Chondrocyte (in vitro differentiated cells): ENCODE results near the gene KCTD16. TPM values are rescaled to one million over a fixed set of nuclear protein-coding genes. Genes with fewer than 3 reads are reported as not detected.

Experiments used
- DNase-seq: peaks from one replicate; pipeline ENCODE4 v3.0.0; 2021; ENCODE audit warnings: mixed read lengths, low spot score
- H3K27ac Mint-ChIP-seq: one replicate; pipeline ENCODE4 v1.8.0; 2021; ENCODE audit warnings: mild to moderate bottlenecking, moderate library complexity, mixed read lengths; ENCODE audit not compliant: unreplicated experiment
- H3K27me3 Mint-ChIP-seq: 2 replicates; pipeline ENCODE4 v1.8.0; 2021; ENCODE audit warnings: low read depth, mixed read lengths
- H3K36me3 Mint-ChIP-seq: 2 replicates; pipeline ENCODE4 v1.8.0; 2021; ENCODE audit warnings: low read depth, mixed read lengths
- H3K4me1 Mint-ChIP-seq: 2 replicates; pipeline ENCODE4 v1.8.0; 2021; ENCODE audit warnings: low read depth, mild to moderate bottlenecking, mixed read lengths
- H3K4me3 Mint-ChIP-seq: one replicate; pipeline ENCODE4 v1.8.0; 2021; ENCODE audit warnings: mild to moderate bottlenecking, moderate library complexity, mixed read lengths; ENCODE audit not compliant: unreplicated experiment
- H3K9me3 Mint-ChIP-seq: 2 replicates; pipeline ENCODE4 v1.8.0; 2021; ENCODE audit warnings: low read depth, mixed read lengths
- total RNA-seq: library from RNA; stranded (reverse); gene quantifications from 3 replicates; pipeline ENCODE4 v1.2.1, GENCODE V29; 2021
- TF ChIP-seq, protein P1 (sequence below): fragments of 200-600 bp; sonication (generic); IDR thresholded peaks from 2 replicates; pipeline ENCODE4 v1.5.0; 2021; ENCODE audit warnings: antibody characterized with exemption, mild to moderate bottlenecking, moderate library complexity

Gene KCTD16
- total RNA-seq, 1 donor from 2014 or later, result 1.5 TPM

DNA sequence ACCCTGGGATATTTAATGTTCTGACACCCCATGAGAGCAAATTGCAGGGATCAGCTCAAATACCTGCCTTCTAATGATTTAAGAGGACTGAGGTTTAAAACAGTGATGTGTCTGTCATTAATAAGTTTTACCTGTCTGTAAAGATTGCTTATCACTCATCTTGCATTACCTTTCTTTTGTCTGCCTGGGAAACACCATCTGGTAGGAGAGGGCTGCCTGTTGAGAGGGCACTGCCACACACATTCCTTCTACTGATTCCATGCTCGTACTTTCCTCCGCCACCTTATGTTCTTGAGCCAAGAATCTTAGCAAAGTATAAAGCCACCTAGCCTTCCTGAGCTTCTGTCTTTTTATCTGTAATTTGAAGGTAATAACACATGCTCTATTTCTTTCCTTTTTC is 118.6 kb downstream of the KCTD16 start:
- H3K27me3 Mint-ChIP-seq, result peaks cover 9% of the 10 kb centered on the region
- no peak overlapping the region for H3K27ac Mint-ChIP-seq
- peaks cover 9% of the 10 kb centered on the region for H3K4me1 Mint-ChIP-seq
- TF ChIP-seq, protein P1, sequence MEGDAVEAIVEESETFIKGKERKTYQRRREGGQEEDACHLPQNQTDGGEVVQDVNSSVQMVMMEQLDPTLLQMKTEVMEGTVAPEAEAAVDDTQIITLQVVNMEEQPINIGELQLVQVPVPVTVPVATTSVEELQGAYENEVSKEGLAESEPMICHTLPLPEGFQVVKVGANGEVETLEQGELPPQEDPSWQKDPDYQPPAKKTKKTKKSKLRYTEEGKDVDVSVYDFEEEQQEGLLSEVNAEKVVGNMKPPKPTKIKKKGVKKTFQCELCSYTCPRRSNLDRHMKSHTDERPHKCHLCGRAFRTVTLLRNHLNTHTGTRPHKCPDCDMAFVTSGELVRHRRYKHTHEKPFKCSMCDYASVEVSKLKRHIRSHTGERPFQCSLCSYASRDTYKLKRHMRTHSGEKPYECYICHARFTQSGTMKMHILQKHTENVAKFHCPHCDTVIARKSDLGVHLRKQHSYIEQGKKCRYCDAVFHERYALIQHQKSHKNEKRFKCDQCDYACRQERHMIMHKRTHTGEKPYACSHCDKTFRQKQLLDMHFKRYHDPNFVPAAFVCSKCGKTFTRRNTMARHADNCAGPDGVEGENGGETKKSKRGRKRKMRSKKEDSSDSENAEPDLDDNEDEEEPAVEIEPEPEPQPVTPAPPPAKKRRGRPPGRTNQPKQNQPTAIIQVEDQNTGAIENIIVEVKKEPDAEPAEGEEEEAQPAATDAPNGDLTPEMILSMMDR, result no peak
- H3K9me3 Mint-ChIP-seq, result no peaks in the 10 kb centered on the region
- H3K4me3 Mint-ChIP-seq, result no peak overlapping the region
- no peaks in the 10 kb centered on the region for H3K36me3 Mint-ChIP-seq
- DNase-seq, result no peak

DNA sequence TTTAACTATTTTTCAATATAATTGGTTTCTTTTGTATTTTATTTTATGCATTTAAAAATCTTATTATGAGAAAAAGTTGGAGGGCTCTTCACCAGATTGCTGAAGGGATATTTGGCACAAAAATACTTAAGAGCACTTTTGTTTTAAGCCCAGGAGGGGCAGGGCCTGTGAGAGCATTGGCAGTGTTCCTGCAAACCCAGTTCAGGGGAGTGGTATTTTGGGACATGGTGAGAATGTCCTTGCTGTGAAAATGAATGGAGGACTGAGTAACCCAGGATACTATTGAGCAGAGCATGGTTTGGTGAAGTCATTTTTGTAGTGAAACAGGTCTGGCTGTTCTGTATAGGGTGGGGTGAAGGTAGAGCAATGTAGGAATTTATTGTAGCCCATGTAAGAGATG is 121.4 kb downstream of the KCTD16 start:
- TF ChIP-seq, protein P1, result no peak
- Mint-ChIP-seq H3K27me3 (peaks cover 9% of the 10 kb centered on the region), H3K4me1 (no peaks in the 10 kb centered on the region), H3K36me3 (no peaks in the 10 kb centered on the region), H3K9me3 (no peaks in the 10 kb centered on the region), H3K27ac (no peak overlapping the region), H3K4me3 (no peak overlapping the region)
- DNase-seq, result no peak

DNA sequence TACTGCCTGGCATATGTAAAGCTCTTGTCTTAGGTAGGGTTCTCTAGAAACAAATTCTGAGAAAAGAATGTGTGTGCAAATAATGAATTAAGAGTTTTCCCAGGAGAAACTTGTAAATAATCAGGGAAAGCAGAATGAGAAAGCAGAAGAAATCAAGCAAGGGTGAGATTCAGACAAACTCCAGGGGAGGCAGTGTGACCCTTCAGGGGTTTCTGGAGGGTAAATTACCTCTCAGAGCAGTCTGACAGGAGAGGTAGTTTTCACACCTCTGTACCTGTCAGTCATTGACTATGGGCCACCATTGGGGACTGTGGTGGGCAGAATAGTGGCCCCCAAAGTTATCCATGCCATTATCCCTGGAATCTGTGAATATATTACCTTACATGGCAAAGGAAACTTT is 124.6 kb downstream of the KCTD16 start:
- Mint-ChIP-seq H3K4me3 (no peak overlapping the region), H3K27me3 (peaks cover 9% of the 10 kb centered on the region), H3K4me1 (no peaks in the 10 kb centered on the region), H3K36me3 (no peaks in the 10 kb centered on the region), H3K27ac (no peak overlapping the region), H3K9me3 (no peaks in the 10 kb centered on the region)
- no peak for DNase-seq
- TF ChIP-seq, protein P1, result no peak

DNA sequence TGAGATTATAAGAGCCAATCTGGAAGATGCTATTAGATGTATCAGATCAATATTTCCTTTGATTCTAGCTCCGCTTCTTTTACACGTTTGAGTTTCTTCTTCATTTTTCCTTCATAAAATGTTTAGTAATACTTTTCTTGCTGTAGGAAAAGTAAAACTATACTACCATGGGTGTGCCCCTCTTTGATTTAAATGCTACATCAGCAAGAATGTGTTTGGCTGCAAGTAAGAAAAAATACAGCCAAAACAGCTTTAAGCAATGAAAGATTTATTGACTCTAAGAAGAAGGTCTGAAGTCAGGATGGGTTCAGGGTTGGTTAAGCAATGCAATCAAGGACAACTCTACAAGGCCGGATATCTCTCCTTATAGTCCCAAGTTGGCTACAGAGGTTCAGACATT is 126.4 kb downstream of the KCTD16 start:
- no peak overlapping the region for H3K27ac Mint-ChIP-seq
- H3K36me3 Mint-ChIP-seq, result no peaks in the 10 kb centered on the region
- no peak overlapping the region for H3K4me3 Mint-ChIP-seq
- TF ChIP-seq, protein P1, result no peak
- H3K27me3 Mint-ChIP-seq, result peaks cover 9% of the 10 kb centered on the region
- DNase-seq, result no peak
- no peaks in the 10 kb centered on the region for H3K9me3 Mint-ChIP-seq
- H3K4me1 Mint-ChIP-seq, result no peaks in the 10 kb centered on the region

DNA sequence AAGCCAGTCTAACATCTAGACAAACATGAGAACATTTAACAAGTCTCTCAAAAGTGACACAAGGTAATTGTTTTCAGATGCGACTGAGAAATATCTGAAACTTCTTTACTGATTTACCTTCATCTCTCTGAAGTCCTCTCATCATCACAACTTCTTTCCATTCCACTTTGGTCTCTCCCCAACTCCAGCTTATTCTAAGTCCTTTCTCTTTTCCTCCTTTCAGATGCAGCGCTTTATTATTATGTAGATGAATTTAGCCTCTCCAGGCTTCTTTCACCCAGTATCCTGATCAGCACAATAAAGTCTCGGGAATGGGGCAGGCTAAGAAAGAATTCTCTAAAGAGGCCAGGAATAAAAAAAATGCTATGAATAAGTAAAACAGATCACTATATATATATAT is 128.0 kb downstream of the KCTD16 start:
- no peaks in the 10 kb centered on the region for H3K4me1 Mint-ChIP-seq
- no peaks in the 10 kb centered on the region for H3K36me3 Mint-ChIP-seq
- H3K27ac Mint-ChIP-seq, result no peak overlapping the region
- no peak for DNase-seq
- H3K4me3 Mint-ChIP-seq, result no peak overlapping the region
- TF ChIP-seq, protein P1, result no peak
- no peaks in the 10 kb centered on the region for H3K9me3 Mint-ChIP-seq
- H3K27me3 Mint-ChIP-seq, result peaks cover 4% of the 10 kb centered on the region
